C4-2B (cell line): Measurements from ENCODE around the gene GAB3.

Source experiments
- H3K27ac ChIP-seq: fragments of 450-650 bp; 2 replicates; pipeline ENCODE4 v1.5.1; 2017
- ZFX ChIP-seq: fragments of 450-650 bp; IDR thresholded peaks from 2 replicates; pipeline ENCODE4 v1.6.1; 2017
- TF ChIP-seq, protein P1 (sequence below): fragments of 450-650 bp; conservative IDR thresholded peaks from 2 replicates; pipeline ENCODE4 v1.5.1; 2017; ENCODE audit warnings: mild to moderate bottlenecking

The GAB3 gene

DNA sequence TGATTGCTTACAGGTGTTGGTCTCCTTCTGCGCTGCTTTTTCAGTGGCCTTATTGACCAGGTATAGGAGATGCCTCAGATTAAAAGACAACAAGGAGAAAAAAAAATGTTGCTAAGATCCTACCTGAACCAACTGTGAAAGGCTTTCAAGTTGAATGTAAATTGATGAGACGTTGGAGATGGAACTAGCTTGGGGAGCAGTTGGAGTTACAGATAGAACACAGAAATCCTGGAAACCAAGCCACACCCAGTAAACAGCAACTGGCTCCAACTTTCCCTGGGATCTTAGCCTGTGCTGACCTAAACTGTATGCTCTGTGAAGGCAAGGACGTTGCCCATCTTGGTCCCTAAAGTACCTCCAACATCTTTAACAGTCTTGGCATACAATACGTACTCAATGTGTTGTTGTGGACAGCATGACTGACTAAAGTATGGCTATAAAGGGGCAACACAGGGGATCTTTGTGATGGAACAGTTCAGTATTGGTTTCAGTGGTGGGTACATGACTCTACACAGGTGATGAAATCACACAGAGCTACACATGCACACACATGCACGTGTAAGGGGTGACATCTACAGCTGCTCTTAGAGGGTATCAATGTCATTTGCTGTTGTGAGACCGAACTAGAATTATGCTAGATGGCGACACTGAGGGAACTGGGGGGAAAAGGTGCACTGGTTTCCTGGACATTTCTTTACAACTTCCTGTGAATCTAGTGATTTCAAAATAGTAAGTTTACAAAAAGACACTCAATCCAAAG is 22.3 kb downstream of the GAB3 start:
- TF ChIP-seq, protein P1, sequence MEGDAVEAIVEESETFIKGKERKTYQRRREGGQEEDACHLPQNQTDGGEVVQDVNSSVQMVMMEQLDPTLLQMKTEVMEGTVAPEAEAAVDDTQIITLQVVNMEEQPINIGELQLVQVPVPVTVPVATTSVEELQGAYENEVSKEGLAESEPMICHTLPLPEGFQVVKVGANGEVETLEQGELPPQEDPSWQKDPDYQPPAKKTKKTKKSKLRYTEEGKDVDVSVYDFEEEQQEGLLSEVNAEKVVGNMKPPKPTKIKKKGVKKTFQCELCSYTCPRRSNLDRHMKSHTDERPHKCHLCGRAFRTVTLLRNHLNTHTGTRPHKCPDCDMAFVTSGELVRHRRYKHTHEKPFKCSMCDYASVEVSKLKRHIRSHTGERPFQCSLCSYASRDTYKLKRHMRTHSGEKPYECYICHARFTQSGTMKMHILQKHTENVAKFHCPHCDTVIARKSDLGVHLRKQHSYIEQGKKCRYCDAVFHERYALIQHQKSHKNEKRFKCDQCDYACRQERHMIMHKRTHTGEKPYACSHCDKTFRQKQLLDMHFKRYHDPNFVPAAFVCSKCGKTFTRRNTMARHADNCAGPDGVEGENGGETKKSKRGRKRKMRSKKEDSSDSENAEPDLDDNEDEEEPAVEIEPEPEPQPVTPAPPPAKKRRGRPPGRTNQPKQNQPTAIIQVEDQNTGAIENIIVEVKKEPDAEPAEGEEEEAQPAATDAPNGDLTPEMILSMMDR: no peak
- TF ChIP-seq ZFX: no peak
- H3K27ac ChIP-seq: no peak overlapping the region

DNA sequence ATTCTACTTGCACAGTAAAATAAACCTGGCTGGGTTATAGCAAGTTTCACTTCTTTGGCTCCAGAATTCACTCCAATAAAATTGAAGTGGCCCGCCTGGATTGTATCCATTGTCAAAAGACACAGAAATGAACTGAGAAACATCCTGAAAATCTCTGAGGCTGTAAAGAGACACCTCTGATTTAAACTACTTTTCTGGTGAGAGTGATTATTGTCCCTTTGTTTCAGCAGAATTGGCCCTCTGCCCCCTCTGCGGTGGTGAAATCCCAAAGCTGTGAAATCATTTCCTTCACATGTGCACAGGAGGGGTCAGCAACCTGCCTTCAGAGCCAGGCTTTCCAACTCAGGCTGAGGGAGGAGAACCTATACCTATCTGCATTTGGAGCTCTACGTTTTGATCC is 23.0 kb downstream of the GAB3 start:
- H3K27ac ChIP-seq: no peak overlapping the region
- TF ChIP-seq ZFX: no peak
- TF ChIP-seq, protein P1: no peak

DNA sequence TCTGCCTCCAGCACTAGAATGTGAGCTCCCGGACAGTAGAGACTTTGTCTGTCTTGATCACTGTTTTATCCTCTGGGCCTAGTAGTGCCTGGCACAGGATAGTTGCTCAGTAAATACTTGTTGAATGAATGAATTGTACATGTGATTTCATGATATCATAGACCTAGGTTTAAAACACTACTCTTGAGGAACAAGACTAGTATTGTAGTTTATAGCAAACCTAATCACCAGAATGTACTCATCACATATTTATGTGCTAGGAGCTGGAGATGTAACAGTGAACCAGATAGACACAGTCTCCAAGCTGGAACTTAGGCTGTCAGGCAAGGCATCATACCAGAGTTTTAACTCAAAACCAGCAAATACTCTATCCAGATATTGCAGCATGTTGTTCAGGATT is 23.5 kb downstream of the GAB3 start:
- TF ChIP-seq ZFX: no peak
- TF ChIP-seq, protein P1: no peak
- no peak overlapping the region for H3K27ac ChIP-seq

DNA sequence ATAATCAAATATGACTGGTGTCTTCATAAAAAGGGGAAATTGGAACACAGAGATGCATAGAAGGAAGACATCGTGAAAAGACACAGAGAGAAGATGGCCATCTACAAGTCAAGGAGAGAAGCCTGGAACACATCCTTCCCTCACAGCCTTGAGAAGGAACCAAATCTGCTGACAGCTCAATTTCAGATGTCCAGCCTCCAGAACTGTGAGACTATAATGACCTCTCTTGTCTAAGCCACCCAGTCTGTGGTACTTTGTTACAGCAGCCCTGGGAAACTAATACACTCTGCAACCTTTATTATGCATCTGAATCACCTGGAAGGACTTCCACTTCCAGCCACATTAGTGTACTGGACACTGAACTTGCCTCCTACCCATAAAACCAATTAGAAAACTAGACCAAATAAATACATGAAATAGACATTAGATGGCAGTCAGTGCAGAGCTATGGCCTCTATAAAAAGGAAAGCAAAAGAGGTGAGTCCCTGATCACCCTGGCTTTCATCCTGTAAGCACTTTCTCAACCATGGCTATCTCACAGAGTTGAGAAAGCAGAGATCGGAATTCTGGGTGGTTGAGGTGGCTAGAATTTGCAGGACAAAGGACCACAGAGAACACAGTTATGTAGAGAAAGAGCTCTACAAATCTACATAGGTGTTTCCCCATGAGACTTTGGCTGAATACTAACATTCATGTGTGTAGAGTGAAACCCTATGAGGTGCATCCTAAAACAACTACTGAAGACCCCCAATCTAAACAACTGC is 25.7 kb downstream of the GAB3 start:
- TF ChIP-seq, protein P1: no peak
- TF ChIP-seq ZFX: no peak
- H3K27ac ChIP-seq: no peak overlapping the region

DNA sequence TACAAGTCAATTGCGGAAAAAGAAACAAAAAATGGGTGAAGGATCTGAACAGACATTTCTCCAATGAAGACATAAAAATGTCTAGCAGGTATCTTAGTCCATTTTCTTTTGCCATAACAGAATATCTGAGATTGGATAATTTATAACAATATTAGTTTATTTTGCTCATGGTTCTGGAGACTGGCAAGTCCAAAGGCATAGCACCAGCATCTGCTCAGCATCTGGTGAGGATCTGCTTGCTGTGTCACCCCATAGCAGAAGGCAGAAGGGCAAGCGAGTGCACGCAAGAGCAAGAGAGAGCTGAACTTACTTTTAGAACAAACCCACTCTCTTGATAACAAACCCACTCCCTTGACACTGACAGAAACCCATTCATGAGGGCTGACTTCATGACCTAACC is 29.7 kb downstream of the GAB3 start:
- no peak overlapping the region for H3K27ac ChIP-seq
- no peak for TF ChIP-seq ZFX
- TF ChIP-seq, protein P1: no peak

DNA sequence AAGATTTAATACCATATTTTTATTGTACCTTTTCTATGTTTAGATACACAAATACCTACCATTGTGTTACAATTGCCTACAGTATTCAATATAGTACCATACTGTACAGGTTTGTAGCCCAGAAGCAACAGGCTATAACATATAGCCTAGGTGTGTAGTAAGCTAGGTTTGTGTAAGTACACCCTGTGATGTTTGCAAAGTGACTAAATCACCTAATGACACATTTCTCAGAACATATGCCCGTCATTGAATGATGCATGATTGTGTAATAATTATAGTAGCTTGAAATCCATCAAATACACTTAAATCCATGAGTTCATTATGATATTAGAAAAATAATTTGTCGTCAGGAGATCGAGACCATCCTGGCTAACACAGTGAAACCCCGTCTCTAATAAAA is 30.8 kb downstream of the GAB3 start:
- no peak overlapping the region for H3K27ac ChIP-seq
- TF ChIP-seq, protein P1: no peak
- no peak for TF ChIP-seq ZFX

DNA sequence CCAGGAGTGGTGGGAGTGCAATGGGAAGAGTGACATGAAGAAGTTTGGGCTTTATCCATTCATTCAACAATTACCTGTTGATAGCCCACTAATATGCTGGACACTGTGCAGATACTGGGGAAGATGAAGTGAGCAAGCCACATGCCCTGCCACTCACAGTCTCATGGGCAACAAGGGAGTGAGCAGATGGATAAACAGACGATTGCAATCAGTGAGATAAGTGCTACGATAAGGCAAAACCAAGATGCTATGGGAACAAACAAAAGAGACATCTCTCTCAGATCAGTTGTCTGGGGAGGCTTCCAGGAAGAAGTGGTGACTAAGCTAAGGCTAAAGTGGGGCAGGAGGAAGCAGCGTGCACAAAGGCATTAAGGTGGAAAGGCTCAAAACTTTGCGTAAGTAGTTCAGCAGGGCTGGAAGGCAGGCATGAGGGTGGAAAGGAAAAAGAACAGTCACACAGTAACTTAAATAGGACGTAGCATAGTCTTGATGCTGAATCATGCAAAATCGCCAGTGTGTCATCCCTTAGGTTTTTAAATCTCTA is 31.7 kb downstream of the GAB3 start:
- no peak overlapping the region for H3K27ac ChIP-seq
- no peak for TF ChIP-seq ZFX
- TF ChIP-seq, protein P1: no peak
